ENCODE results near the gene RNF208. TPM values are rescaled to one million over a fixed set of nuclear protein-coding genes. Genes with fewer than 3 reads are reported as not detected.

The RNF208 gene
- total and polyA plus RNA-seq, 2 of the 4 experiments (the other 2 are of a cell fraction), result 1.2 TPM; not detected in 1

GRCh38 chr9:137268538-137269201 lies 46.6 kb upstream of the RNF208 start:
- Histone ChIP-seq H4K91ac (ENCODE audit: insufficient read depth, low read depth, low read length) (no peak overlapping the region; the same call in 1 of the 2 replicates), H2AK9ac (replicated peaks; ENCODE audit: low read depth, low read length, poor library complexity) (peak overlapping the region; percentile 62), H2BK20ac (ENCODE audit: low read depth, low read length) (peak overlapping the region; percentile 48; the same call in 1 of the 2 replicates), H3K9me1 (ENCODE audit: insufficient read depth, low read length) (peaks cover 14% of the 10 kb centered on the region), H4K8ac (ENCODE audit: low read depth in 2 of 2, low read length in 2 of 2) (peak overlapping the region; percentile 19 to 35; a peak in 3 of 4 replicates), H3K18ac (ENCODE audit: low read depth, low read length) (no peak overlapping the region), H2AK5ac (ENCODE audit: low read depth, low read length) (peak overlapping the region; percentile 93), H3K4ac (ENCODE audit: low read depth, low read length) (peak overlapping the region; percentile 68), H3K4me3 (ENCODE audit: insufficient read depth, low read depth, low read length) (no peak overlapping the region), H4K20me1 (ENCODE audit: insufficient read depth, low read length) (peaks cover 30% of the 10 kb centered on the region), H2BK120ac (ENCODE audit: low read depth, low read length) (peak overlapping the region; percentile 52), H4K5ac (ENCODE audit: low read depth, low read length) (no peak overlapping the region), H3K9ac (ENCODE audit: low read depth, low read length) (no peak overlapping the region), H2AFZ (replicated peaks; ENCODE audit: low read length, poor library complexity) (peak overlapping the region; percentile 44), H3K36me3 (ENCODE audit: control insufficient read depth, insufficient read depth, low read length) (peaks cover 63% of the 10 kb centered on the region), H3K27me3 (ENCODE audit: control insufficient read depth, insufficient read depth, low read length) (no peaks in the 10 kb centered on the region), H3K23ac (ENCODE audit: low read depth, low read length) (peak overlapping the region; percentile 59; the same call in 1 of the 2 replicates), H3K27ac (ENCODE audit: insufficient read depth, low read length) (peak overlapping the region; percentile 36; the same call in 1 of the 2 replicates), H2BK15ac (ENCODE audit: low read depth, low read length) (peak overlapping the region; percentile 27; the same call in 1 of the 3 replicates), H3K4me2 (ENCODE audit: low read depth, low read length) (peak overlapping the region; percentile 5; the same call in 1 of the 2 replicates), H3K9me3 (ENCODE audit: control insufficient read depth, insufficient read depth, low read length) (no peaks in the 10 kb centered on the region), H3K14ac (replicated peaks; ENCODE audit: low read depth, low read length) (peak overlapping the region; percentile 55), H3K4me1 (ENCODE audit: control insufficient read depth, insufficient read depth, low read length) (peaks cover 12% of the 10 kb centered on the region), H3K56ac (ENCODE audit: extremely low read depth, insufficient read depth, low read length) (no peak overlapping the region), H2BK5ac (ENCODE audit: low read depth, low read length, poor library complexity, severe bottlenecking) (peak overlapping the region; percentile 9), H3K79me1 (ENCODE audit: low read depth in 1 of 2, low read length in 2 of 2) (peaks cover 13 to 65% of the 10 kb centered on the region in 2 experiments; a peak in 3 of 4 replicates)
- DNase-seq, result no peak
- ChIA-PET CTCF (no interaction called here), POLR2A (ENCODE audit: unreplicated experiment) (no interaction called here)
- intact Hi-C loops (cut with micrococcal nuclease), result no loop called here
- in situ Hi-C loops (cut with MboI; ENCODE audit: low sequenced_read_pairs), result no loop called here
- no TSS peak for BruUV-seq (replicated peaks)
- WGBS, 2 experiments (ENCODE audit: extremely low coverage in 2 of 2, insufficient read length in 1 of 2), result 100% methylated on average over 2 of the region's 19 CpGs; no CpG with 5 or more reads in 1 of the 2 experiments
- peak; percentile 74 for TF ChIP-seq NFE2L2 (IDR thresholded peaks at IDR 0.05; ENCODE audit: low read depth, low read length)
- TF ChIP-seq RFX5 (IDR thresholded peaks at IDR 0.05; ENCODE audit: low read depth, low read length), result no peak
- dilution Hi-C loops (cut with HindIII; ENCODE audit: low sequenced_read_pairs, unreplicated experiment), result no loop called here
- ATAC-seq (ENCODE audit: low read depth), result no peak; the same call in 1 of the 2 replicates
